CD14-positive monocyte (primary cell): ENCODE data around the gene CUL4A. TPM values are rescaled to one million over a fixed set of nuclear protein-coding genes. Genes with fewer than 3 reads are reported as not detected.
A peak's percentile ranks its signal among the peaks of the same experiment; 100 is the strongest.

Experiments
- DNase-seq, 3 donors: peaks; one replicate each; pipeline ENCODE4 v3.0.0-alpha.2; 2011 to 2022
- H2AFZ ChIP-seq: 2 replicates; pipeline ENCODE4 v1.6.0; 2012; ENCODE audit warnings: mild to moderate bottlenecking, low read depth, low read length, inconsistent platforms; ENCODE audit not compliant: insufficient read depth, poor library complexity, severe bottlenecking
- H3K27ac ChIP-seq, 2 donors: 1 replicate in 1 of 2; 2 replicates in 1 of 2; pipeline ENCODE4 v1.5.1; 2012 to 2013; ENCODE audit warnings: low read length in 2 of 2, control low read depth in 1 of 2, inconsistent platforms in 1 of 2, low read depth in 1 of 2, mild to moderate bottlenecking in 1 of 2
- H3K27me3 ChIP-seq, 2 donors: one replicate each; pipeline versions ENCODE4 v1.6.0 to v1.6.1; 2011 to 2013; ENCODE audit warnings: low read length in 2 of 2; ENCODE audit not compliant: control insufficient read depth in 2 of 2, insufficient read depth in 2 of 2
- H3K36me3 ChIP-seq, 2 donors: replicated peaks in 1 of 2; 1 replicate in 1 of 2; 2 replicates in 1 of 2; pipeline versions ENCODE4 v1.5.1 to v1.6.1; 2012 to 2013; ENCODE audit warnings: low read length in 2 of 2, control low read depth in 1 of 2, inconsistent platforms in 1 of 2, mild to moderate bottlenecking in 1 of 2; ENCODE audit not compliant: insufficient read depth in 2 of 2, control insufficient read depth in 1 of 2
- H3K4me1 ChIP-seq, 2 donors: 1 replicate in 1 of 2; 2 replicates in 1 of 2; pipeline versions ENCODE4 v1.5.1 to v1.6.1; 2012 to 2013; ENCODE audit warnings: low read length in 2 of 2, control low read depth in 1 of 2, inconsistent platforms in 1 of 2, mild to moderate bottlenecking in 1 of 2, moderate library complexity in 1 of 2; ENCODE audit not compliant: insufficient read depth in 2 of 2, control insufficient read depth in 1 of 2
- H3K4me2 ChIP-seq: replicated peaks from 2 replicates; pipeline ENCODE3; 2012; ENCODE audit warnings: low read length, moderate library complexity, mild to moderate bottlenecking; ENCODE audit not compliant: poor library complexity, severe bottlenecking; ENCODE audit errors: extremely low read depth
- H3K4me3 ChIP-seq, 3 experiments: fragments of 200-600 bp in 1 of 3; sonication (generic) in 1 of 3; replicated peaks in 1 of 3; 1 replicate in 2 of 3; 2 replicates in 1 of 3; pipeline ENCODE4 v1.5.1; 2011 to 2013; ENCODE audit warnings: low read length in 3 of 3, mild to moderate bottlenecking in 3 of 3, control low read depth in 2 of 3, low read depth in 2 of 3, inconsistent platforms in 1 of 3, moderate library complexity in 1 of 3
- H3K79me2 ChIP-seq: 2 replicates; pipeline ENCODE4 v1.6.0; 2012; ENCODE audit warnings: mild to moderate bottlenecking, control low read depth, inconsistent platforms, low read length, moderate library complexity; ENCODE audit not compliant: insufficient read depth
- H3K9ac ChIP-seq: 2 replicates; pipeline ENCODE4 v1.6.0; 2017; ENCODE audit warnings: low read length, mild to moderate bottlenecking; ENCODE audit not compliant: insufficient read depth, poor library complexity, severe bottlenecking
- H3K9me3 ChIP-seq, 2 donors: replicated peaks in 1 of 2; 1 replicate in 1 of 2; 2 replicates in 1 of 2; pipeline versions ENCODE4 v1.5.1 to v1.6.1; 2012 to 2013; ENCODE audit warnings: low read length in 2 of 2, control low read depth in 1 of 2; ENCODE audit not compliant: control insufficient read depth in 1 of 2, insufficient read depth in 1 of 2
- H4K20me1 ChIP-seq: 2 replicates; pipeline ENCODE4 v1.6.0; 2012; ENCODE audit warnings: mild to moderate bottlenecking, low read length, control low read depth, moderate library complexity; ENCODE audit not compliant: insufficient read depth
- H3K27ac Mint-ChIP-seq, 7 donors: one replicate each; pipeline ENCODE4 v1.8.0; 2020; ENCODE audit warnings: mild to moderate bottlenecking in 7 of 7, mixed read lengths in 7 of 7, moderate library complexity in 6 of 7, inconsistent platforms in 2 of 7
- H3K27me3 Mint-ChIP-seq, 3 donors: one replicate each; pipeline ENCODE4 v1.8.0; 2021 to 2022; ENCODE audit warnings: low read depth in 3 of 3, mild to moderate bottlenecking in 3 of 3, mixed read lengths in 3 of 3, moderate library complexity in 3 of 3, inconsistent platforms in 1 of 3
- H3K36me3 Mint-ChIP-seq, 2 donors: one replicate each; pipeline ENCODE4 v1.8.0; 2020; ENCODE audit warnings: mixed read lengths in 2 of 2, inconsistent platforms in 1 of 2, mild to moderate bottlenecking in 1 of 2
- H3K4me1 Mint-ChIP-seq: one replicate; pipeline ENCODE4 v1.8.0; 2020; ENCODE audit warnings: mild to moderate bottlenecking, mixed read lengths
- H3K4me3 Mint-ChIP-seq, 2 donors: one replicate each; pipeline ENCODE4 v1.8.0; 2020; ENCODE audit warnings: mild to moderate bottlenecking in 2 of 2, mixed read lengths in 2 of 2, moderate library complexity in 1 of 2
- H3K9me3 Mint-ChIP-seq, 7 donors: one replicate each; pipeline ENCODE4 v1.8.0; 2020 to 2022; ENCODE audit warnings: mixed read lengths in 7 of 7, mild to moderate bottlenecking in 6 of 7, moderate library complexity in 6 of 7, inconsistent platforms in 2 of 7
- CTCF ChIP-seq: fragments of 200-600 bp; IDR thresholded peaks from one replicate; pipeline ENCODE4 v1.8.0; 2022; ENCODE audit warnings: antibody characterized with exemption, mild to moderate bottlenecking
- WGBS: methylation state at CpG from one replicate; pipeline ENCODE4 v1.1.5; 2013; ENCODE audit warnings: missing lambda C conversion rate; ENCODE audit not compliant: insufficient coverage; 5-methylcytosine and 5-hydroxymethylcytosine counted together
- intact Hi-C, 2 donors: fragments of 100-400 bp; cut with micrococcal nuclease; formaldehyde crosslinking; loops; one replicate each; pipeline versions ENCODE4 v1.15.0 to v1.15.1; 2023
- polyA plus RNA-seq, 3 donors: library from polyadenylated mRNA; depleted of rRNA in 1 of 3; unstranded in 2 of 3; stranded (reverse) in 1 of 3; fragments of 300-500 nt in 2 of 3; fragments of >200 nt in 1 of 3; fragmentation: Illumina TruSeq in 2 of 3; gene quantifications; 1 replicate in 2 of 3; 2 replicates in 1 of 3; pipeline ENCODE4 v1.2.3, GENCODE V29; 2012 to 2021

The CUL4A gene
- polyA plus RNA-seq, 3 donors, result 32.0 to 53.9 (median 33.7) TPM

GRCh38 chr13:113207460-113207859 lies 2.0 kb upstream of the CUL4A start:
- Mint-ChIP-seq H3K27ac (peak overlapping the region in 6 of 7 donors; percentile 65 to 93 (median 83)), H3K4me1 (peaks cover 41% of the 10 kb centered on the region), H3K9me3 (peaks cover 0 to 2% (median 0%) of the 10 kb centered on the region in 7 donors), H3K4me3 (peak overlapping the region; percentile 86 to 89), H3K27me3 (no peaks in the 10 kb centered on the region), H3K36me3 (peaks cover 14 to 36% of the 10 kb centered on the region in 2 donors)
- peaks cover 47% of the 10 kb centered on the region for H4K20me1 ChIP-seq
- peak overlapping the region; percentile 76 to 92 (median 90) for H3K4me3 ChIP-seq
- H3K9ac ChIP-seq, result peak overlapping the region; percentile 98
- peak overlapping the region; percentile 81 for H3K4me2 ChIP-seq
- no peak for TF ChIP-seq CTCF
- no peak for DNase-seq
- peak overlapping the region; percentile 97 for H2AFZ ChIP-seq
- peaks cover 6 to 32% of the 10 kb centered on the region in 2 donors for H3K36me3 ChIP-seq
- no peaks in the 10 kb centered on the region for H3K27me3 ChIP-seq
- peak overlapping the region in 1 of 2 donors; percentile 98 for H3K27ac ChIP-seq
- peaks cover 14 to 30% of the 10 kb centered on the region in 2 donors for H3K4me1 ChIP-seq
- intact Hi-C loops, result loop anchor here (5.0 to 10.0 kb wide), 2 partner anchors 623 to 625 kb away; partner anchors contain the start of gene TUBGCP3 (in 1 of the 2)
- 50% methylated on average over 2 of the region's 3 CpGs for WGBS
- H3K79me2 ChIP-seq, result peaks cover 81% of the 10 kb centered on the region
- no peaks in the 10 kb centered on the region for H3K9me3 ChIP-seq

GRCh38 chr13:113207890-113208420 lies 1.5 kb upstream of the CUL4A start:
- peak overlapping the region; percentile 76 to 93 (median 88) for H3K27ac Mint-ChIP-seq
- whole genome bisulfite sequencing, result under 1% methylated on average over 43 of the region's 44 CpGs
- H3K4me1 ChIP-seq, result peaks cover 14 to 30% of the 10 kb centered on the region in 2 donors

More at GRCh38 chr13:113207890-113208420, 1.5 kb upstream of the CUL4A start:
- peak in 1 of 3 donors; percentile 26 for DNase-seq
- intact Hi-C loops, result loop anchor here (2.0 to 10.0 kb wide), 5 partner anchors 53 to 626 kb away; partner anchors contain the start of genes LAMP1 (in 1 of the 2) and TUBGCP3 (in 1 of the 2)
- H3K4me2 ChIP-seq, result peak overlapping the region; percentile 81
- Mint-ChIP-seq H3K27me3 (no peaks in the 10 kb centered on the region), H3K4me1 (peaks cover 41% of the 10 kb centered on the region), H3K9me3 (peaks cover 0 to 2% (median 0%) of the 10 kb centered on the region in 7 donors), H3K36me3 (peaks cover 14 to 35% of the 10 kb centered on the region in 2 donors), H3K4me3 (peak overlapping the region; percentile 86 to 89)
- H3K36me3 ChIP-seq, result peaks cover 6 to 32% of the 10 kb centered on the region in 2 donors
- peaks cover 47% of the 10 kb centered on the region for H4K20me1 ChIP-seq
- peak overlapping the region; percentile 98 for H3K9ac ChIP-seq
- peaks cover 83% of the 10 kb centered on the region for H3K79me2 ChIP-seq
- H3K9me3 ChIP-seq, result no peaks in the 10 kb centered on the region
- H3K27ac ChIP-seq, result peak overlapping the region; percentile 89 to 98
- TF ChIP-seq CTCF, result no peak
- peak overlapping the region; percentile 97 for H2AFZ ChIP-seq
- no peaks in the 10 kb centered on the region for H3K27me3 ChIP-seq
- peak overlapping the region; percentile 76 to 92 (median 90) for H3K4me3 ChIP-seq
